AG04450 (cell line): ENCODE data around the gene PERM1. TPM values are rescaled to one million over a fixed set of nuclear protein-coding genes. Genes with fewer than 3 reads are reported as not detected.

Experiments used
- CTCF ChIA-PET: fragments of 300-600, 350-600 bp; formaldehyde crosslinking; extraction: SDS; loops from one replicate; lab custom pipeline; 2022; ENCODE audit warnings: antibody characterized with exemption, inconsistent platforms; lab: Charles Lee
- POLR2A ChIA-PET: fragments of 350-600 bp; formaldehyde crosslinking; extraction: SDS; loops from one replicate; lab custom pipeline; 2021; ENCODE audit warnings: antibody characterized with exemption, inconsistent platforms; lab: Yijun Ruan, JAX
- DNase-seq: peaks from one replicate; pipeline ENCODE4 v3.0.0-alpha.2; 2011; ENCODE audit warnings: low read depth, low spot score
- H3K27ac ChIP-seq: one replicate; pipeline ENCODE4 v1.5.1; 2012; ENCODE audit warnings: low read depth, low read length, control low read depth
- H3K27me3 ChIP-seq: one replicate; pipeline ENCODE4 v1.6.0; 2012; ENCODE audit warnings: low read length; ENCODE audit not compliant: control insufficient read depth, insufficient read depth
- H3K4me3 ChIP-seq: 2 replicates; pipeline ENCODE4 v1.5.1; 2011; ENCODE audit warnings: mild to moderate bottlenecking, low read depth, low read length, control low read depth
- H3K9me3 ChIP-seq: 2 replicates; pipeline ENCODE4 v1.5.1; 2012; ENCODE audit warnings: low read length; ENCODE audit not compliant: control insufficient read depth, insufficient read depth
- polyA plus RNA-seq: library from polyadenylated mRNA; depleted of rRNA; stranded (reverse); fragments of >200 nt; gene quantifications from 2 replicates; pipeline ENCODE4 v1.2.3, GENCODE V29; 2011
- TF ChIP-seq, protein P1 (sequence below): IDR thresholded peaks from 2 replicates; pipeline ENCODE4 v1.5.1; 2011; ENCODE audit warnings: low read depth, low read length, control low read depth, inconsistent platforms

Gene PERM1
- polyA plus RNA-seq, 1 experiment: not detected

GRCh38 chr1:944341-945325, 37.3 kb downstream of the PERM1 start:
- Histone ChIP-seq H3K27me3 (no peaks in the 10 kb centered on the region), H3K9me3 (no peaks in the 10 kb centered on the region; the same call in 1 of the 2 replicates), H3K27ac (peak overlapping the region; percentile 87), H3K4me3 (no peak overlapping the region)
- CTCF ChIA-PET: interaction anchor here (1.4 kb wide), 1 partner anchor 40 kb away, joined by 4 read pairs; no protein-coding TSS in a partner anchor
- peak; percentile 55 for DNase-seq
- POLR2A ChIA-PET: interaction anchor here (0.7 to 1.7 kb wide), 2 partner anchors 22 to 40 kb away, joined by 3 to 12 read pairs; partner anchors contain the start of gene PLEKHN1
- TF ChIP-seq, protein P1, sequence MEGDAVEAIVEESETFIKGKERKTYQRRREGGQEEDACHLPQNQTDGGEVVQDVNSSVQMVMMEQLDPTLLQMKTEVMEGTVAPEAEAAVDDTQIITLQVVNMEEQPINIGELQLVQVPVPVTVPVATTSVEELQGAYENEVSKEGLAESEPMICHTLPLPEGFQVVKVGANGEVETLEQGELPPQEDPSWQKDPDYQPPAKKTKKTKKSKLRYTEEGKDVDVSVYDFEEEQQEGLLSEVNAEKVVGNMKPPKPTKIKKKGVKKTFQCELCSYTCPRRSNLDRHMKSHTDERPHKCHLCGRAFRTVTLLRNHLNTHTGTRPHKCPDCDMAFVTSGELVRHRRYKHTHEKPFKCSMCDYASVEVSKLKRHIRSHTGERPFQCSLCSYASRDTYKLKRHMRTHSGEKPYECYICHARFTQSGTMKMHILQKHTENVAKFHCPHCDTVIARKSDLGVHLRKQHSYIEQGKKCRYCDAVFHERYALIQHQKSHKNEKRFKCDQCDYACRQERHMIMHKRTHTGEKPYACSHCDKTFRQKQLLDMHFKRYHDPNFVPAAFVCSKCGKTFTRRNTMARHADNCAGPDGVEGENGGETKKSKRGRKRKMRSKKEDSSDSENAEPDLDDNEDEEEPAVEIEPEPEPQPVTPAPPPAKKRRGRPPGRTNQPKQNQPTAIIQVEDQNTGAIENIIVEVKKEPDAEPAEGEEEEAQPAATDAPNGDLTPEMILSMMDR: no peak

DNA sequence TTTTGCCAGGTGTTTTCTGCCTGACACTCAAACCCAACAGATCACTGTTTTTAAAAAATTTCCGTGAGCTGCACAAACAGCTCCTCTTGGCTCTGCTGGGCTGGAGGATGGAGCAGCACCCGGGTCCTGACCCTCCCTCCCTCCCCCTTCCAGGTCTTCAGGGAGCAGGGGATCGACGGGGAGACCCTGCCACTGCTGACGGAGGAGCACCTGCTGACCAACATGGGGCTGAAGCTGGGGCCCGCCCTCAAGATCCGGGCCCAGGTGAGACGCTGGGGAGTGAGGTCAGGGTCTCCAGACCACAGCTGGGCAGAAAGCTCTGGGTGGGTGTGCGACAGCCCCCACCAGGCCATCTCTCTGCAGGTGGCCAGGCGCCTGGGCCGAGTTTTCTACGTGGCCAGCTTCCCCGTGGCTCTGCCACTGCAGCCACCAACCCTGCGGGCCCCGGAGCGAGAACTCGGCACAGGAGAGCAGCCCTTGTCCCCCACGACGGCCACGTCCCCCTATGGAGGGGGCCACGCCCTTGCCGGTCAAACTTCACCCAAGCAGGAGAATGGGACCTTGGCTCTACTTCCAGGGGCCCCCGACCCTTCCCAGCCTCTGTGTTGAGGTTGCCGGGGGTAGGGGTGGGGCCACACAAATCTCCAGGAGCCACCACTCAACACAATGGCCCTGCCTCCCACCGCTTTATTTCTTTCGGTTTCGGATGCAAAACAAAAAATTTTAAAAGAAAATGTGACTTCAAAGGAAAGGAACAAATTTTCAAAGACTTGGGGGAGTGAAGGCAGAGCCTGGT, 38.1 kb downstream of the PERM1 start:
- no peak overlapping the region for H3K4me3 ChIP-seq
- ChIA-PET CTCF (interaction anchor here (1.4 kb wide), 1 partner anchor 39 kb away, joined by 4 read pairs; no protein-coding TSS in a partner anchor), POLR2A (interaction anchor here (0.6 to 1.7 kb wide), 5 partner anchors 23 to 894 kb away, joined by 3 to 12 read pairs (median 9); partner anchors contain the start of gene PLEKHN1)
- H3K9me3 ChIP-seq: no peaks in the 10 kb centered on the region; the same call in 1 of the 2 replicates
- H3K27me3 ChIP-seq: no peaks in the 10 kb centered on the region
- peak overlapping the region; percentile 87 for H3K27ac ChIP-seq
- TF ChIP-seq, protein P1: no peak
- no peak for DNase-seq

GRCh38 chr1:942864-943533, 38.9 kb downstream of the PERM1 start:
- Histone ChIP-seq H3K9me3 (no peaks in the 10 kb centered on the region; the same call in 1 of the 2 replicates), H3K27ac (no peak overlapping the region), H3K4me3 (peak overlapping the region; percentile 35), H3K27me3 (no peaks in the 10 kb centered on the region)
- POLR2A ChIA-PET: interaction anchor here (0.6 to 1.7 kb wide), 8 partner anchors 9 to 895 kb away, joined by 3 to 12 read pairs (median 6); partner anchors contain the start of genes NOC2L, PLEKHN1 and SAMD11
- TF ChIP-seq, protein P1: no peak
- no peak for DNase-seq
- CTCF ChIA-PET: interaction anchor here (0.7 kb wide), 1 partner anchor 38 kb away, joined by 3 read pairs; no protein-coding TSS in a partner anchor

GRCh38 chr1:942411-942821, 39.5 kb downstream of the PERM1 start:
- TF ChIP-seq, protein P1: no peak
- CTCF ChIA-PET: interaction anchor here (0.6 to 0.7 kb wide), 2 partner anchors 38 to 80 kb away, joined by 3 read pairs; no protein-coding TSS in a partner anchor
- no peak overlapping the region for H3K27ac ChIP-seq
- POLR2A ChIA-PET: interaction anchor here (0.7 to 1.3 kb wide), 5 partner anchors 9 to 26 kb away, joined by 3 to 8 read pairs (median 4); partner anchors contain the start of genes NOC2L, PLEKHN1 and SAMD11
- H3K9me3 ChIP-seq: no peaks in the 10 kb centered on the region; the same call in 1 of the 2 replicates
- H3K27me3 ChIP-seq: no peaks in the 10 kb centered on the region
- DNase-seq: no peak
- peak overlapping the region; percentile 49 for H3K4me3 ChIP-seq
